HG02759 (cell line): ENCODE results near the gene XRCC3.

Experiments
- ATAC-seq: cut with Tn5 transposase; IDR thresholded peaks from one replicate; pipeline ENCODE4 v1.9.1; 2021; ENCODE audit warnings: mild to moderate bottlenecking, moderate library complexity; ENCODE audit not compliant: unreplicated experiment

XRCC3 gene

GRCh38 chr14:103695296-103696069 is 19.8 kb downstream of the XRCC3 start:
- ATAC-seq, result no peak

DNA sequence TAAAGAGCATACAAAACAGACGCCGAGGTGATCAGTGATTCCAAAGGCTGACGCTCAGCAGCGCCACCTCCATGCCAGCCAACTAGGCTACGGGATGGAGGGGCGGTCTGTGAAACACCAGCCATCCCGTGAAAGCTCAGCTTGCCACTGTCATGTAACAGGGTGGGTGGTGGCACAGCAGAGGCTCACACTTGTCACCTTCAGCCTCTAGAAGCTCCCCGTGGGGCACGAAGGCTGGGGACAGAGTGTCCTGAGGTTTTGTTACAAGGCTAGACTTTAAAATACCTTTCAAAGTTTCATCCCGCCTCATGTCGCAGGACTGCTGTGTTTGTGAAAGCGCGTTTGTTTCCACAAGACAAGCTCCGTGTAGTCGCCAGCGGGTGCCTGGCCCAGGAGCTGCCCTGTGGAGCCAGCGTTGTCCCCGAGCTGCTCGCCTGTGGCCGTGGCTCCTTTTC is 20.7 kb downstream of the XRCC3 start:
- ATAC-seq, result no peak

- no peak for ATAC-seq
Measured at GRCh38 chr14:103693515-103693914, 21.7 kb downstream of the XRCC3 start.

- ATAC-seq, result no peak
Measured at GRCh38 chr14:103692871-103693270, 22.4 kb downstream of the XRCC3 start.

DNA sequence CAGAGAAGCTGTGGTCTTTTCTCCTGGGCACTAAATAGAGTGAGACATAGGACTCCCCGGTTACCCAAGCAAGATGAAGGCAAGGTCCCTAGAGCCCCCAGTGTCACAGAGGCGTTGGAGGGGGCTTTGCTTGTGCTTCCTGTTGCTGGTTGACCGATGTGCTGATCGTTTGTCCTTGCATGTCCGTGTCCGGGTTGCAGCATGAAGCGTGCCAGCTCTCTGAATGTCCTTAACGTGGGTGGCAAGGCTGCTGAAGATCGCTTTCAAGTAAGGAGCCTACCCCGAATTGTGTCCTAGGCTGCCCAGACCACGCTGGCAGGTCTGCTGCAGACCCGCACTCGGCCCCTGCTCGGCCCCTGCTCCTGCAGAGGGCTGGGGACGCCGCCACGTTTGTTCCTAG is 23.1 kb downstream of the XRCC3 start:
- ATAC-seq, result peak; percentile 36

DNA sequence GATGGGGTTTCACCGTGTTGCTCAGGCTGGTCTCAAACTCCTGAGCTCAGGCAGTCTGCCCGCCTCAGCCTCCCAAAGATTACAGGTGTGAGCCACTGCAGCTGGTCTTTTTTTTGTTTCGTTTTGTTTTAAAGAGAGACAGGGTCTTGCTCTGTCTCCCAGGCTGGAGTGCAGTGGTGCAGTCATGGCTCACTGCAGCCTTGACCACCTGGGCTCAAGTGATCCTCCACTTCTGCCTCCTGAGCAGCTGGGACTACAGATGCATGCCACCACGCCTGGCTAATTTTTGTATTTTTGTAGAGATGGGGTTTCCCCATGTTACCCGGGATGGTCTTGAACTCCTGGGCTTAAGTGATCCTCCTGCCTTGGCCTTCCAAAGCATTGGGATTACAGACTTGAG is 23.6 kb downstream of the XRCC3 start:
- peak; percentile 81 for ATAC-seq

DNA sequence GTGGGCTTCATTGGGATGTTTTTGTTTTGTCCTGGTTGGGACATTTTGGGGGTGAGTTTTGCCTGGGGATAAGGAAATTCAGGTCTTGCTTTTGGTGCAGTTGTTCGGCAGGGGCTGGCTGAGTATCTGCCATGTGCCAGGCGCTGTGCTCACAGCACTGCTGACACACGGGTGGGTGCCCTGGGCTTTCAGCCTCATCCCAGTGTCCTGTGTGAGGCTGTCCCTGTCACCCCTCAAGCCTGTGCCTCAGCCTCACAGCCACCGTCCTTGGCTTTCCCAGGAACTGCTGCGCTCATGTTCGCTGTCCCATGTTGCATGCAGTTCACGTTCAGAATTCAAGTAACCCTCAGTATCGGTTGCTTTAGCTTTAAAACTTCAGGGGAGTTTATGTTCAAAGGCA is 24.9 kb downstream of the XRCC3 start:
- no peak for ATAC-seq

- no peak for ATAC-seq
Measured at GRCh38 chr14:103688906-103689902, 26.0 kb downstream of the XRCC3 start.

DNA sequence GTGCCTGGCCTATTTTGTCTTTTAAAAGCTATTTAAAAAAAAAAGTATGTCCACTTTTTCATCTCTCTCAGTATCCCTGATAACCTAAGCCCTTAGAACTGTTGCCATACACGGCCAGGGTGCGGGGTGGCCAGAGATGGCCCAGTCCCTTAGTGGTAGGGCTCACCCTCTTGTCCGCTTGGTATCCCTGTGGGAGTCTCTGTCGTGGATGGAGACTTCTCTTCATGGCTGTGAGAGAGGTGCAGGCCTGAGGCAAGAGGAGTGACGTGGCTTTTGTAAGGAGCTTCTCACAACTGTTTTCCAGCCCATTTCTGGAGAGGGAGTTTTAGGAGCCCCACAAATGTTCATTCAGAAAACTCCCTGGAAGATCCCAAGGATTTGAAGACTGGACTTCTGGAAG is 26.8 kb downstream of the XRCC3 start:
- ATAC-seq, result no peak

GRCh38 chr14:103687712-103688111 is 27.5 kb downstream of the XRCC3 start:
- ATAC-seq, result no peak

GRCh38 chr14:103686831-103687485 is 28.3 kb downstream of the XRCC3 start:
- no peak for ATAC-seq

DNA sequence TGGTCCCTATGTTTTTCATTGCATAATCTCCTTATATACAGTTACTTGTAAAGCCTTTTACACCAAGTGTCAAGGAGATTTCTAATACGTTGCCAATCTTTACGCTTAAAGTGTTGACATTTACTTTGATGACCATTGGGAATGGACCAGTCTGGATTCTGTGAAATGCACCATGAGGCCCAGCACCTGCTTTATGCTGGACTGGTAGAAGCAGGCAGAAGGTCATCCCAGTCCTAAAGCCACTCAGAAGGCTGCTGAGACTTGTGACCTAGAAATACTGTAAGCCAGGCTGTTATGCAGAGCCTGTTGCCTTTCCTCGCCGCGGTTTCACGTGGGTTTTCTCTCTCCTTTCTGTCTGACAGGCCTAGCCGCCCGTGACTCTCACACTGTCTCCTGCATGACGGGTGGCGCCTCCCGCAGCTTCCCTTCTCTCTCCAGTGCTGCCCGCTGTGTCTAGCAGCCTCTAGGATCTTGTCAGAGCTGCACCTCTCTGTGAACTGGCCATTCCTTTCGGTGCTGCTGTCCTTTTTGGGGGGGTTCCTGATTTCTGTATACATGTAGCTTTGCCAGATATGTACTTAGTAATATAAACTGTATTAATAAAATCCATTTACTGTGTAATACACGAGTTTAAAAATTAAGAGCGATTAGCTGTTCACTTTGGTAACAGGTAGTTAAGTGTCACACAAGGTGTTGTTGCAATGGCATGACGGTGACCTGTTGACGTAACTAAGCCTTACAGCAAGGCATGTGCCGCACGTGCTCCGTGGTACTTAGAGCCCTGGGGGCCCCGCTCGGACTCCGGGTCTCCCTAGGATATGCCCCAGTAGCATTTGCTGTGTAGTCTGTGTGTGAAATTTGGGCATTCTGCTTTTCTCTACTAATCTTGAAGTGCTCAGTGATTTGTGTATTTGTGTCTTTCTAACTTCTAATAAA is 29.7 kb downstream of the XRCC3 start:
- no peak for ATAC-seq

DNA sequence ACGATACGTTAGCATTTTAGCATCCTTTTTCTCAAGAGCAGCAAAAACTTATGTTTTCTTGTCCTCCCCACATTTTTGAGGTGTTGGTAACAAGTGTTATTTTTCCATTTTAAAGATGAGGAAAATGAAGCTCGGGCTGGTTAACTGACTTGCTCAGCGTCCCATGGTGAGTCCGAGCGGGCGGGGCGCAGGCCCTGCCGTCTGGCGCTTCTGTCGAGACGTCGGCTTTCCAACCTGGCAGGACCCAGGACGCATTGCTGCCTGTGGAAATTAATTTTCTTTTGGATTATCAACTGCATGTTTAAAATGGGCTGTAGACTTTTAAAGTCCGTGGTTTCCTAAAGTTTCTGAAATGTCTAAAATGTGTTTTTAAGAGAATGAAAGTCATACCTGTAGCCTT is 30.4 kb downstream of the XRCC3 start:
- no peak for ATAC-seq

DNA sequence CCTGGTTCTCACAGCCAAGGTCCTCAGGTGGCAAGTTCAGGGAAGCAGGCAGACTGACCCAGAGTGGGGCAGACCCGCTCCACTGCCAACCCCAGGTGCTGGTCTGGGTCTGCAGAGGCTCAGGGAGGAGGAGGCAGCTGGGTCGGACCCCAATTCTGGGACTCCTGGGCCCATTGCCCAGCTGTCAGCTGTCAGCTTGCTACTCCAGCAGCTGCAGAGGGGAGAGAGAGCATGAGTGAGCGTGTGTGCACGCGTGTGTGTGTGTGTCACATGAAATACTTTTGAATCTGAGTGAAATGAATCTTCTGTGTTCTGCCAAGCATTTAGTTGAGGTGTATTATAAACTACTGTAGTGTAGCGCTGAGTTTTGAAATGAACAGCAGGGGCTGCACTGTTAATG is 30.8 kb downstream of the XRCC3 start:
- no peak for ATAC-seq

GRCh38 chr14:103683139-103683538 is 32.1 kb downstream of the XRCC3 start:
- no peak for ATAC-seq

GRCh38 chr14:103680491-103681231 is 34.6 kb downstream of the XRCC3 start:
- no peak for ATAC-seq

DNA sequence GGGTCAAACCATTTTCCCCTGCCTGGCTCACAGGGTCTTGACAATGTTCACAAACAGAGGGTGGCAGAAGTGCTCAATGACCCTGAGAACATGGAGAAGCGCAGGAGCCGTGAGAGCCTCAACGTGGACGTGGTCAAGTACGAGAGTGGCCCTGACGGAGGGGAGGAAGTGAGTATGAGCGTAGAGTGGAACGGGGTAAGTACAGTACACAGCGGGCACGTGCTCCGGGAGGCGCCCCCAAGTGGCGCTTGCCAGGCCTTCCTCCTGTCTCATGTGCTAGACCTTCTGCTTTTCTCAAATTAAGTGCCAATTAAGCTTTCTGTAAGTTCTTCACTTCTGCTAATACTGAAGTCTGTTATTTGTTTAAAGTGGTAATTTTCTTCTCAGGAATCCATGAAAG is 35.9 kb downstream of the XRCC3 start:
- ATAC-seq, result peak; percentile 79

DNA sequence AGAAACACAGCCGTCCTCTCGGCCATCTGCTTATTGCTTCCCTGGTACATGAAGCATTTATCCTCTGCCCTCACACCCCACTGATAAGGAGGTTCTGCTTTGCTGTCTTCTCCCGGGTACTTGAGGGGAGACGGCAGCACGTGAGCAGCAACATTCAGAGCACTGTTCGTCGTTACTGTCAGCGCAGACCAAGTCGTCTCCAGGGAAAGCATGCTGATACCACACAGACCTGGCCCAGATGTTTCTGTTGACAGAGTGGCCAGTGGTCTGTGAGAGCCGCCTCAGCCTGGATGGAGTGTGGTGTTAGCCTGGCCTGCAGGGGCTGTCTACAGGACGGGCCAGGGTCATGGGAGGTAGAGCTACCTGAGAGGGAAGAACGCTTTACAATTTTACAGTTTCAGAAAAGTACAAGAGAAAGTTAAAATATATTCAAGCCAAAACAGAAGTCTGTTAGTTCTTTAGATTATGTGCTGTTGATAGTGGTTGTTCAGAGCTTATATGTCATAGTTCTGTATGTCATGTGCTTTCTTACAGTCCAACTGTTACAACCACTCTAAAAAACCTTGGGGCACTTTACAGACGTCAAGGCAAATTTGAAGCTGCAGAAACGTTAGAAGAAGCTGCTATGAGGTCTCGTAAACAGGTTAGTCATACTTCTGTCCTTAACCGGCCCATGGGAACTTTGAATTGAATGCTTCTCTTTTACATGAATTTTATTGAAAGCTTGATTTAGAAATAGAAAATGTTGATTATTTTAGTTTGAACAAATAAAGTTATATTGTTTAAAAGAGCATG is 38.2 kb downstream of the XRCC3 start:
- no peak for ATAC-seq

DNA sequence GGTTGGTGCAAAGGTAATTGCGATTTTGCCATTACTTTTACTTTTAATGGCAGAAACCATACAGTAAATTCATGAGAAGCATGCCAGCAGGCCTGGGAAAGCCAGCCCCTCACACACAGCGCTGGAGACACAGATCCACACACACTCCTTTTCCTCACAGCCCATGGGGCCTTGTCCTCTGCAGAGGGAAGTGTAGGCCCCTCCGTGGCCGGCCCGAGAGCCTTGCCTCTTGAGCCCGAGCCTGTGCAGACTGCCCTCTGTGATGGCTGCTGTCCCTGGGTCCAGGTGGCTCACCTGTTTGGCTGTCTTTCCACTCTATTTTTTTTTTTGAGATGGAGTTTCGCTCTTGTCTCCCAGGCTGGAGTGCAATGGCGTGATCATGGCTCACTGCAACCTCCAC is 39.3 kb downstream of the XRCC3 start:
- no peak for ATAC-seq
